SK-N-DZ (cell line): ENCODE results near the gene INHA. TPM values are rescaled to one million over a fixed set of nuclear protein-coding genes. Genes with fewer than 3 reads are reported as not detected.

Source experiments
- DNase-seq: peaks from one replicate; pipeline ENCODE4 v3.0.0-alpha.2; 2015; ENCODE audit warnings: low spot score
- polyA plus RNA-seq, 2 experiments: library from polyadenylated mRNA; depleted of rRNA; stranded (reverse); fragments of >200 nt; gene quantifications; 2 replicates each; pipeline ENCODE4 v1.2.3, GENCODE V29; 2014

Gene INHA
- 1.8 and 3.3 TPM in 2 replicates for polyA plus RNA-seq (2014; cell fraction: cytosol; rRNA removed)
- 3.4 and 4.6 TPM in 2 replicates for polyA plus RNA-seq (2014; cell fraction: nucleus; rRNA removed)

GRCh38 chr2:219572237-219573001, at the start of gene INHA:
Gene INHA, plus strand, starts transcription at chr2:219572310. Its CDS starts 65 bp downstream, at chr2:219572375.
- DNase-seq, result no peak

DNA sequence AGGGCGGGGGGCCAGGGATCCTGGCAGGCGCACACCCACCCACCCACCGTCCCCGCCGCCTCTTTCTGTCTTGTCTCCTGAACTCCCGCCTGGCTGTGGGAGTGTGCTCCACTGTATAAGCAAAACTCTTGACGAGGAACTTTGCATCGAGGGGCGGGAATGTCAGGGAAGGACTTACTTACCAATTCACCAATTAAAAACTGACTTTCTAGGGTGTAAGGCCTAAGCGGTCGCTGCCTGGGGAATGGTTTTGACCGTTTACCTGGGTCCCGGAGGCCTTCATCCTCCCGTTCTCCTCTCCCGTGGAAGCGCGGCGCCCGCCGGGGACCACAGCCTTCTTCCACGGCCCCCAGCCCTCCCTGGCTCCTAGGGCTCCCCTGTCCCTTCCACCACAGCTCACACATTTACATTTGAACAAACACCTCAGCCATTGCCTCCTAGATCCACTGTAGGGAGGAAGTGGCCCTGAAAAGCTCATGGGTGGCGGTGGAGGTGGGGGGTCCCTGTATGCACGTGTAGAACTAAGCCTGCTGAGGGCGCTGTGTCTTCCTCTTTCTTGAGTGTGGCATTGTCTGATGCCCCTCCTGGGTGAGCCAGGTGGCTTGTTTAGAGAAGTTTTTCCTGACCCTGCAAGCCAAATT, 49.0 kb upstream of the INHA start:
- no peak for DNase-seq

DNA sequence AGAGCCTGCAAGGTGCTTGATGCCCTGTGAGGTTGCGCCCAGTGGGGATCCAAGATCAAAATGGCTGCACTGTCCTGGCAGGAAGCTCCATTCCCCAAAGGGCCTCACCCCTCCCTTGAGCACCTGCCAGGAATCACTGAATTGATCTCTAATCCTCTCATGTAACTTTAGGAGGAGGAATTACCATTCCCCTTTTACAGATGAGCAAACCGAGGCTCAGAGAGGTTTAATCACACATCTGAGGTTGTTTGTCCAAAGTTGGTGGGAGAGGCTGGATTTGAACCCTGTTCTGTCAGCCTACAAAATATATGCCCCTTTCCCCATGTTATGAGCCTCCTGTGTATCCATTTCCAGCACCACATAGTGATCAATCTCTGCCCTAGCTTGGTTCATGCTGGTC, 47.3 kb upstream of the INHA start:
- DNase-seq, result no peak

GRCh38 chr2:219525533-219526232, 46.4 kb upstream of the INHA start:
- peak; percentile 92 for DNase-seq

- no peak for DNase-seq
Measured at GRCh38 chr2:219526320-219527075, 45.6 kb upstream of the INHA start.

DNA sequence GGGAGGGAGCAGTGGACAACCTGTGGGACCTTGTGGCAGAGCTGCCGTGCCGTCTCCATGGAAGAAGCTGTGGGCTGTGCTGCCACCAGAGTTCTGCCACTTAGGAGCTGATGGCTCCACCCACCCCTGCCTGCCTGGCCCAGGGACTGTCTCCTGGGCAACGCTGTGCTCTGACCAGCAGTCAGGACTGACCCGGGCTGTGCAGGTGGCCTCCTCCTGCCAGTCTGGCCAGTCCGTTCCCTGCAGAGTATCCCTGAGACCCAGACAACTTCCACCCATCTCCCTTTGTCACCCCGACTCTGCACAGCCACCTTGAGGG, 45.1 kb upstream of the INHA start:
- no peak for DNase-seq

DNA sequence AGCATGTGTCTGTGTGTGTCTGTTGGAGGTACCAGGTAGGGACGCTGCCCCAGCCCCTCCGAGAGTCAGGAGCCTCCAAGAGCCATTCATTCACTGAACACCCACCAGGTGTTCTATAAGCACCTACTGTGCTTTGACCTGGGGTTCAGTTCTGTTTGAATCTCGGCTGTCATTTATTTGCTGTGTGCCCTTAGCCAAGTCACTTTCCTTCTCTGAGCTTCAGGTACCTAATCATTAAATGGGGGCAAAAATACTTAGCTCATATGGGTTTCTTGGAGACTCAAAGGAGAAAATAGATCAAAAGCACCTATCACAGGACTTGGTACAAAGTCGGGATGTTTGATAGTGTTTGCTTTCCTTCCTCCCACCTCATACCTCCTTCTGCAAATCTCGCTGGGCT, 44.6 kb upstream of the INHA start:
- DNase-seq, result no peak

DNA sequence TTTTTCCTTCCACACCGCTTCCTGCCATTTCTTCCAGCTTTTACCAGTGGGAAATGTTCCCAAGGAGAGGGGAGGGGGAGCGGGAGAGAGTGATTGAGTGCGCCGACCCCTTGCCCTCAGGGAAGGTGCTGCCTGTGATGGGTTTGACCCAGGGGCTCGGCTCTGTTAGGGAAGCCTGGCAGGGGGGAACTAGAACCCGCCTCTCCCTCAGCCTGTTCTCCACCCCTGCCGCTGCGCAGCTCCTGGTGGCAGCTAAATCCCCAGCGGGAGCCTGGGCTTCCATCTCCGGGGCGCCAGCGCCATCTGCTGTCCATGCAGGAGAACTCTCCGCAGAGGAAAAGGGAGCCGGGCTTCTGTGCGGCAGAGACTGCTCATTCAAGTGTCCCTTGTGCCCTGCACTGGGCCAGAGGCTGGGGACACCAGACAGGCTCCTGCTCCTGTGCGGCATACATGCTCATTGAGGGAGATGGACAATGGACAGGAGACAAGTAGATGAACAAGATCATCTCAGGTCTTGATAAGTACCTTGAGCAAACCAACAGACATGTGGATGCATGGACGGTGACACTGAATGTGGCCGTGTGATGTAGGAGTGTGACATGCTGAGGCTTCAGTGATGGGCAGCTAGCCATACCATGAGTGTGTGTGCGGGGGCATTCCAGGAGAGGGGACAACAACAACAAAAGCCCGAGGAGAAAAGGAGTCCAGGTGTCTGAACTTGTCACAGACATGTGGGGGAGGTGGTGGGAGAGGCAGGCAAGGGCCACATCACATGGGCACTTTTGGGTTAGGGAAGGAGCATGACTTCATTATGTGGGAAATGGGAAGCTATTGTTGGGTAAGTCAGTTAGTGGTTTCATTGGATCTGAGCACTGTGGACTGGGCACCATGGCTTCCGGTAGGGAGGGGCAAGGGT, 41.8 kb upstream of the INHA start:
- peak; percentile 84 for DNase-seq

GRCh38 chr2:219531639-219532377, 40.3 kb upstream of the INHA start:
- DNase-seq, result no peak

DNA sequence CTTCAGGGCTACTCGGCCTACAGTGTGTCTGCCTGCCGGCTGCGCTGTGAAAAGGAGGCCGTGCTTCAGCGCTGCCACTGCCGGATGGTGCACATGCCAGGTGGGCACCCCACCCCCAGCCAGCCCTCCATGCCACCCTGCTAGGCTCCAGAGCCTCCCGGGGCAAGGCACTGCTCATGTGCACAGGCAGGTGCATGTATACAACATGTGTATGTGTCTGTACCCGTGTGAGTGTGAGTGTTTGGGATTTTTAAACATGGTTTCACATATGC, 39.8 kb upstream of the INHA start:
- DNase-seq, result no peak

GRCh38 chr2:219533930-219534661, 38.0 kb upstream of the INHA start:
- no peak for DNase-seq

DNA sequence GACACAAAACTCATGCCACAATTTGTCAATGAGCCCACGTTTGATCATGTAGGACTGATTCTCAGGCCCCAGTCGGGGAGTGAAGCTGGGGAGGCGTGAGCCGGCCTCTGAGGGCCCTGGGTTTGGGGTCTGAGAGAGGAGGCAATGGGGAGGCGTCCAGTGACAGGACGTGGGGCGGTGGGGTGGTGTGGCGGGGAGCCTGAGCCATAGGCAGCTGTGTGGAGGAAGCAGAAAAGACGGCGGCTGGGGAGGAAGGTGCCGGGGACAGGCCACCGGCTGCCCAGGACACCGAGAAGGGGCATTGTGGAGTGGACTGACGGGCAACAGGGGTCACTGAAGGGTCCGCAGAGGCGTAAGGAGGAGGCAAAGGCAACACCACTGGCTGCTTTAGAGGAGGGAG, 35.7 kb upstream of the INHA start:
- DNase-seq, result no peak

DNA sequence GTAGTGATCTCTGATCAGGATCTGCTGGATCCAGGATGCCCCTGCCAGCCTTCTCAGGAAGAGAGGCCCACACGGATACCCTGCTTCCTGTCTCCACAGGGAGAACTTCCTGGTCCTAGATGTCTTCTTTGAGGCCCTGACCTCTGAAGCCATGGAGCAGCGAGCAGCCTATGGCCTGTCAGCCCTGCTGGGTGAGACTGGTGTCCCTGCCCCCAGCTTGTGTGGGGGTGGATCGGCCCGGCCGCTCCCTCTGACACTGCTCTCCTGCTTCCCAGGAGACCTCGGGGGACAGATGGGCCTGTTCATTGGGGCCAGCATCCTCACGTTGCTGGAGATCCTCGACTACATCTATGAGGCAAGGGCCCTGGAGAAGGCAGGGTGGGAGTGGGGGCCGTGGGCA, 35.1 kb upstream of the INHA start:
- no peak for DNase-seq

GRCh38 chr2:219537657-219538488, 34.2 kb upstream of the INHA start:
- DNase-seq, result no peak

- no peak for DNase-seq
Measured at GRCh38 chr2:219538504-219538951, 33.6 kb upstream of the INHA start.

GRCh38 chr2:219538956-219539788, 32.9 kb upstream of the INHA start:
- DNase-seq, result no peak

DNA sequence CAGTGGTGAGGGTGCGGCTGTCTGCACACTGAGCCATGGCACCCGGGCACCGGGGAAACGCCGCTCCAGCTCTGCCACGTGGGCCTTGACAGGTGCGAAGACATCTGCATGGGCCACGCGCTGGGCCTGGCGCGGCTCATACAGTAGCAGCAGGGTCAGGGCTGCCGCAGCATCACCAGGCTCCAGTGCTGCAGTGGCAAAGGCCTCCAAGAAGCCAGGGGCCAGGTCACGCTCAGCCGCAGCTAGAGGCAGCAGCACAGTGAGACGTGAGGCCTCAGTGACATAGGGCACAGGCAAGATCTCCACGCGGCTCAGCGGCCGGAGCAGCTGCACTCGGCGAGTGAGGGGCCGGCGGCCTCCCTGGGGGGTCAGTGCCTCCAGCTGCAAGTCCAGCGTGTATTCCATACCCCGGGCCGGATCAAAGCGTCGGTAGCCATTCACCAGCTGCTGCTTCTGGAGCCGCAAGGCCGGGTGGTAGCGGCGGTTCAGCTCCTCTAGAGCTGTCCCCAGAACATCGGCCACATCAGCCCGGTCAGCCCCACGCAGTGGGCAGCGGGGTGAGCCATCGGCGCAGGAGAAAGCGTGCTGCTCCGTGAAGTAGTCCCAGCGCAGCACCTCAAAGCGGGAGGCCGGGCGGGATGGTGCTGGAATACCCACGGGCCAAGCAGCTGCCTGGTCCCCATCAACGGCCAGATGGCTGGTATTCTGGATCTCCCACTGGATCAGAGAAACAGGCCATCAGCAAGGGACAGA, 32.0 kb upstream of the INHA start:
- no peak for DNase-seq
